ENCODE measurements around the gene MTUS2. TPM values are rescaled to one million over a fixed set of nuclear protein-coding genes. Genes with fewer than 3 reads are reported as not detected.
"Not testable (repeated sequence)": the region's sequence is repeated elsewhere in the genome, so short reads cannot be mapped to it uniquely, and the experiment has no call there.

Gene MTUS2
- polyA plus RNA-seq, 2 of the 4 experiments (the other 2 are of a cell fraction): not detected

- no peak for TF ChIP-seq CEBPB (IDR thresholded peaks at IDR 0.05)
- TF ChIP-seq ZNF302 (CRISPR knock-in tag; IDR thresholded peaks at IDR 0.05): no peak
- no peak for TF ChIP-seq MAZ (IDR thresholded peaks at IDR 0.05; ENCODE audit: borderline replicate concordance, low read depth, low read length)
Measured at GRCh38 chr13:29210676-29211075, 390.5 kb downstream of the MTUS2 start (continued).

- WGBS (ENCODE audit: missing lambda C conversion rate): 8% methylated on average over 4 of the region's 5 CpGs
- H3K4me2 ChIP-seq; H3K4me3 ChIP-seq; DNase-seq (ENCODE audit: low read depth in 1 of 2, low spot score in 1 of 2); CTCF ChIA-PET; POLR2A ChIA-PET; H3K9me3 ChIP-seq; ATAC-seq; H3K27ac ChIP-seq; FAIRE-seq; H3K4me1 ChIP-seq: not testable (repeated sequence)
Measured at GRCh38 chr13:29211162-29211561, 391.0 kb downstream of the MTUS2 start.

- no peak for ATAC-seq
- Histone ChIP-seq H3K9me3 (no peaks in the 10 kb centered on the region), H3K4me2 (no peak overlapping the region), H3K4me3 (no peak overlapping the region), H3K27ac (no peak overlapping the region), H3K4me1 (no peaks in the 10 kb centered on the region)
- FAIRE-seq: no peak
- ChIA-PET POLR2A (no interaction called here), CTCF (no interaction called here)
- WGBS (ENCODE audit: missing lambda C conversion rate): 4% methylated on average over 2 of the region's 5 CpGs
- TF ChIP-seq POLR2A (IDR thresholded peaks at IDR 0.05; ENCODE audit: low read length) (no peak), HES2 (IDR thresholded peaks at IDR 0.05) (no peak), REST (IDR thresholded peaks at IDR 0.05) (no peak), TP53 (CRISPR knock-in tag; IDR thresholded peaks at IDR 0.05) (no peak), GATA3 (IDR thresholded peaks at IDR 0.05; ENCODE audit: borderline replicate concordance) (no peak), FOSB (CRISPR knock-in tag; IDR thresholded peaks at IDR 0.05) (no peak), HOXB13 (CRISPR knock-in tag; IDR thresholded peaks at IDR 0.05; ENCODE audit: low read depth) (no peak), PBX3 (IDR thresholded peaks at IDR 0.05) (no peak), NPAS2 (CRISPR knock-in tag; IDR thresholded peaks at IDR 0.05; ENCODE audit: borderline replicate concordance) (no peak), RNF2 (IDR thresholded peaks at IDR 0.05; ENCODE audit: borderline replicate concordance, low read depth) (no peak), RCOR1 (IDR thresholded peaks at IDR 0.05; ENCODE audit: low read depth, low read length) (no peak), NFE2L2 (conservative IDR thresholded peaks at IDR 0.05; ENCODE audit: low read length) (no peak)
- DNase-seq (ENCODE audit: low read depth in 1 of 2, low spot score in 1 of 2): no peak
Measured at GRCh38 chr13:29222458-29222857, 402.3 kb downstream of the MTUS2 start.

GRCh38 chr13:29224206-29224605 is 404.1 kb downstream of the MTUS2 start:
- CTCF ChIA-PET: no interaction called here
- no peak for ATAC-seq
- TF ChIP-seq HEYL (CRISPR knock-in tag; IDR thresholded peaks at IDR 0.05) (no peak), CBX8 (IDR thresholded peaks at IDR 0.05) (no peak), BCL3 (IDR thresholded peaks at IDR 0.05) (no peak), FOSL2 (IDR thresholded peaks at IDR 0.05) (no peak), FOSL2 (CRISPR knock-in tag; IDR thresholded peaks at IDR 0.05) (no peak), HDAC2 (IDR thresholded peaks at IDR 0.05) (no peak), EHMT2 (IDR thresholded peaks at IDR 0.05; ENCODE audit: low read depth) (no peak), HOXA7 (CRISPR knock-in tag; IDR thresholded peaks at IDR 0.05) (no peak), HOXB5 (CRISPR knock-in tag; IDR thresholded peaks at IDR 0.05) (no peak), ZFP36 (IDR thresholded peaks at IDR 0.05; ENCODE audit: borderline replicate concordance, partially characterized antibody) (no peak), POLR2AphosphoS2 (conservative IDR thresholded peaks at IDR 0.05; ENCODE audit: low read length) (no peak), NFE2L2 (conservative IDR thresholded peaks at IDR 0.05; ENCODE audit: low read length) (no peak), MAFK (IDR thresholded peaks at IDR 0.05; ENCODE audit: partially characterized antibody) (no peak), RNF2 (IDR thresholded peaks at IDR 0.05; ENCODE audit: borderline replicate concordance, low read depth) (no peak), EP300 (IDR thresholded peaks at IDR 0.05) (no peak)
- Histone ChIP-seq H3K4me3 (no peak overlapping the region), H3K4me2 (no peak overlapping the region), H3K9me3 (no peaks in the 10 kb centered on the region), H3K27ac (no peak overlapping the region), H3K4me1 (no peaks in the 10 kb centered on the region)
- 30% methylated on average over 2 of the region's 2 CpGs for WGBS (ENCODE audit: missing lambda C conversion rate)
- POLR2A ChIA-PET: no interaction called here
- no peak for DNase-seq (ENCODE audit: low read depth in 1 of 2, low spot score in 1 of 2)
- FAIRE-seq: no peak
